CD4-positive, alpha-beta T cell (primary cell): Measurements from ENCODE around the gene ORC3. TPM values are rescaled to one million over a fixed set of nuclear protein-coding genes. Genes with fewer than 3 reads are reported as not detected.
A peak's percentile ranks its signal among the peaks of the same experiment; 100 is the strongest.

Experiments used
- ATAC-seq: fragments of 200-7000 bp; cut with Tn5 transposase; one replicate; pipeline ENCODE4 v1.10.0; 2022; ENCODE audit warnings: mild to moderate bottlenecking; ENCODE audit not compliant: poor library complexity
- CTCF ChIA-PET: fragments of 350-600 bp; sonication (Branson Sonifier 250); formaldehyde crosslinking; loops from one replicate; lab custom pipeline; 2021; ENCODE audit warnings: antibody characterized with exemption, inconsistent platforms; lab: Charles Lee
- POLR2A ChIA-PET: fragments of 350-600 bp; sonication (Branson Sonifier 250); formaldehyde crosslinking; loops from one replicate; lab custom pipeline; 2021; ENCODE audit warnings: antibody characterized with exemption, inconsistent platforms; lab: Charles Lee
- DNase-seq, 14 experiments: peaks; one replicate each; pipeline ENCODE4 v3.0.0-alpha.2; 2013 to 2020; ENCODE audit warnings: mixed read lengths in 2 of 14
- H3K27ac ChIP-seq, 2 donors: one replicate each; pipeline versions ENCODE4 v1.5.1 to v1.7.0; 2013; ENCODE audit warnings: low read length in 2 of 2, low read depth in 1 of 2, mild to moderate bottlenecking in 1 of 2
- H3K27me3 ChIP-seq, 2 experiments: 1 replicate in 1 of 2; 2 replicates in 1 of 2; pipeline versions ENCODE4 v1.6.1 to v1.7.0; 2013; ENCODE audit warnings: low read length in 2 of 2, control low read depth in 1 of 2, mild to moderate bottlenecking in 1 of 2, moderate library complexity in 1 of 2; ENCODE audit not compliant: insufficient read depth in 2 of 2, control insufficient read depth in 1 of 2
- H3K36me3 ChIP-seq: one replicate; pipeline ENCODE4 v1.6.1; 2013; ENCODE audit warnings: low read length, control low read depth; ENCODE audit not compliant: insufficient read depth
- H3K4me1 ChIP-seq: one replicate; pipeline ENCODE4 v1.6.1; 2013; ENCODE audit warnings: low read length, control low read depth; ENCODE audit not compliant: insufficient read depth
- H3K4me3 ChIP-seq: one replicate; pipeline ENCODE4 v1.5.1; 2013; ENCODE audit warnings: mild to moderate bottlenecking, low read length, moderate library complexity
- H3K9me3 ChIP-seq, 2 experiments: 1 replicate in 1 of 2; 2 replicates in 1 of 2; pipeline versions ENCODE4 v1.6.1 to v1.7.0; 2013; ENCODE audit warnings: low read length in 2 of 2, mild to moderate bottlenecking in 2 of 2, control low read depth in 1 of 2, moderate library complexity in 1 of 2; ENCODE audit not compliant: control insufficient read depth in 1 of 2, insufficient read depth in 1 of 2
- H3K27ac Mint-ChIP-seq: one replicate; pipeline ENCODE4 v1.8.0; 2020; ENCODE audit warnings: mixed read lengths
- H3K27me3 Mint-ChIP-seq: one replicate; pipeline ENCODE4 v1.8.0; 2021; ENCODE audit warnings: mixed read lengths
- H3K36me3 Mint-ChIP-seq: one replicate; pipeline ENCODE4 v1.8.0; 2021; ENCODE audit warnings: low read depth, mixed read lengths
- H3K4me1 Mint-ChIP-seq: one replicate; pipeline ENCODE4 v1.8.0; 2021; ENCODE audit warnings: low read depth, mixed read lengths
- H3K4me3 Mint-ChIP-seq: one replicate; pipeline ENCODE4 v1.8.0; 2020; ENCODE audit warnings: mild to moderate bottlenecking, mixed read lengths
- H3K9me3 Mint-ChIP-seq: one replicate; pipeline ENCODE4 v1.8.0; 2020; ENCODE audit warnings: mixed read lengths
- CTCF ChIP-seq: fragments of 200-600 bp; IDR thresholded peaks from one replicate; pipeline ENCODE4 v1.8.0; 2022; ENCODE audit warnings: antibody characterized with exemption, mild to moderate bottlenecking
- intact Hi-C, 2 experiments: fragments of 100-400 bp; cut with DNase I in 1 of 2; cut with micrococcal nuclease in 1 of 2; formaldehyde crosslinking; loops; one replicate each; pipeline versions ENCODE4 v1.15.1 to v1.9.0; 2023 to 2025; cut with DNase I, micrococcal nuclease
- total RNA-seq, 174 experiments: library from RNA in 2 of 174; stranded (reverse) in 2 of 174; gene quantifications; one replicate each; pipeline ENCODE4 v1.2.3 and lab custom pipeline; 2021 to 2026

Gene ORC3
- total RNA-seq, 2 experiments from 2014 or later: 12.1 to 12.9 TPM

- TF ChIP-seq CTCF: no peak
- no peaks in the 10 kb centered on the region for H3K27me3 Mint-ChIP-seq
- Histone ChIP-seq H3K9me3 (no peaks in the 10 kb centered on the region), H3K27ac (no peak overlapping the region), H3K36me3 (peaks cover 13% of the 10 kb centered on the region), H3K4me3 (no peak overlapping the region), H3K27me3 (no peaks in the 10 kb centered on the region), H3K4me1 (peaks cover 8% of the 10 kb centered on the region)
- no peak overlapping the region for H3K27ac Mint-ChIP-seq
- peaks cover 37% of the 10 kb centered on the region for H3K4me1 Mint-ChIP-seq
- DNase-seq: no peak
- peaks cover 67% of the 10 kb centered on the region for H3K36me3 Mint-ChIP-seq
- intact Hi-C loops: no loop called here
- no peak overlapping the region for H3K4me3 Mint-ChIP-seq
- no peak for ATAC-seq
- H3K9me3 Mint-ChIP-seq: no peaks in the 10 kb centered on the region
- ChIA-PET CTCF (interaction anchor here (1.3 kb wide), 1 partner anchor 11 kb away, joined by 5 read pairs; no protein-coding TSS in a partner anchor), POLR2A (interaction anchor here (1.8 to 2.7 kb wide), 3 partner anchors 43 to 66 kb away, joined by 4 to 10 read pairs (median 9); partner anchors contain the start of genes AKIRIN2, ORC3 and RARS2)
These were observed 65.9 kb downstream of the ORC3 start for GRCh38 chr6:87655824-87656223.

- peak overlapping the region; percentile 54 for H3K27ac Mint-ChIP-seq
- peaks cover 37% of the 10 kb centered on the region for H3K4me1 Mint-ChIP-seq
- no peak overlapping the region for H3K27ac ChIP-seq
- no peak overlapping the region for H3K4me3 Mint-ChIP-seq
- H3K27me3 ChIP-seq: no peaks in the 10 kb centered on the region
- H3K4me1 ChIP-seq: peaks cover 8% of the 10 kb centered on the region
- H3K9me3 ChIP-seq: no peaks in the 10 kb centered on the region
- TF ChIP-seq CTCF: no peak
- no peaks in the 10 kb centered on the region for H3K9me3 Mint-ChIP-seq
- peaks cover 17% of the 10 kb centered on the region for H3K36me3 ChIP-seq
- H3K36me3 Mint-ChIP-seq: peaks cover 71% of the 10 kb centered on the region
- H3K4me3 ChIP-seq: no peak overlapping the region
- peak in 3 of 14 experiments; percentile 5 to 61 (median 38) for DNase-seq
- no peaks in the 10 kb centered on the region for H3K27me3 Mint-ChIP-seq
- ATAC-seq: no peak
- POLR2A ChIA-PET: interaction anchor here (0.7 to 2.7 kb wide), 6 partner anchors 16 to 67 kb away, joined by 3 to 10 read pairs (median 5); partner anchors contain the start of genes AKIRIN2, ORC3 and RARS2
- CTCF ChIA-PET: interaction anchor here (1.3 kb wide), 1 partner anchor 12 kb away, joined by 5 read pairs; no protein-coding TSS in a partner anchor
- intact Hi-C loops: no loop called here
These were observed 66.9 kb downstream of the ORC3 start for GRCh38 chr6:87656857-87657256.

- no peak for TF ChIP-seq CTCF
- H3K27me3 Mint-ChIP-seq: no peaks in the 10 kb centered on the region
- ChIA-PET POLR2A (no interaction called here), CTCF (no interaction called here)
- intact Hi-C loops: no loop called here
- Histone ChIP-seq H3K36me3 (peaks cover 20% of the 10 kb centered on the region), H3K9me3 (no peaks in the 10 kb centered on the region), H3K4me3 (no peak overlapping the region), H3K27me3 (no peaks in the 10 kb centered on the region), H3K4me1 (peaks cover 8% of the 10 kb centered on the region), H3K27ac (no peak overlapping the region)
- DNase-seq: no peak
- ATAC-seq: no peak
- peaks cover 69% of the 10 kb centered on the region for H3K36me3 Mint-ChIP-seq
- H3K27ac Mint-ChIP-seq: no peak overlapping the region
- peaks cover 23% of the 10 kb centered on the region for H3K4me1 Mint-ChIP-seq
- H3K9me3 Mint-ChIP-seq: no peaks in the 10 kb centered on the region
- H3K4me3 Mint-ChIP-seq: no peak overlapping the region
These were observed 68.6 kb downstream of the ORC3 start for GRCh38 chr6:87658516-87658915.
